Kidney (tissue), 14 donors: Measurements from ENCODE around the gene TMEM97. TPM values are rescaled to one million over a fixed set of nuclear protein-coding genes. Genes with fewer than 3 reads are reported as not detected.
"Not testable (repeated sequence)": the region's sequence is repeated elsewhere in the genome, so short reads cannot be mapped to it uniquely, and the experiment has no call there.

ENCODE experiments used
- DNase-seq, 5 donors: peaks; one replicate each; pipeline ENCODE4 v3.0.0-alpha.2; 2013 to 2020
- FAIRE-seq: peaks from 2 replicates; lab custom pipeline; 2012; peaks lifted over from hg19 to GRCh38; lab: Jason Lieb, UNC
- H3K27ac ChIP-seq, 2 donors: one replicate each; pipeline ENCODE4 v1.7.0; 2013; ENCODE audit warnings: low read depth in 2 of 2, low read length in 2 of 2, inconsistent platforms in 1 of 2
- H3K27me3 ChIP-seq: one replicate; pipeline ENCODE4 v1.7.1; 2013; ENCODE audit warnings: low read length, inconsistent platforms; ENCODE audit not compliant: control insufficient read depth, insufficient read depth
- H3K36me3 ChIP-seq, 3 donors: one replicate each; pipeline versions ENCODE4 v1.7.0 to v1.7.1; 2013; ENCODE audit warnings: low read length in 3 of 3, control low read depth in 1 of 3, inconsistent platforms in 1 of 3; ENCODE audit not compliant: insufficient read depth in 3 of 3, control insufficient read depth in 2 of 3
- H3K4me1 ChIP-seq, 3 donors: one replicate each; pipeline versions ENCODE4 v1.7.0 to v1.7.1; 2013; ENCODE audit warnings: low read length in 3 of 3, inconsistent platforms in 1 of 3, low read depth in 1 of 3; ENCODE audit not compliant: control insufficient read depth in 2 of 3, insufficient read depth in 2 of 3
- H3K4me3 ChIP-seq, 3 donors: one replicate each; pipeline versions ENCODE4 v1.7.0 to v1.8.1; 2013; ENCODE audit warnings: low read length in 3 of 3, control low read depth in 1 of 3, inconsistent platforms in 1 of 3
- H3K9ac ChIP-seq, 3 donors: one replicate each; pipeline versions ENCODE4 v1.7.0 to v1.7.1; 2013; ENCODE audit warnings: low read length in 3 of 3, control low read depth in 1 of 3, inconsistent platforms in 1 of 3
- H3K9me3 ChIP-seq, 3 donors: one replicate each; pipeline versions ENCODE4 v1.7.0 to v1.7.1; 2013; ENCODE audit warnings: low read length in 3 of 3, control low read depth in 1 of 3, inconsistent platforms in 1 of 3; ENCODE audit not compliant: control insufficient read depth in 2 of 3, insufficient read depth in 1 of 3
- intact Hi-C: fragments of 100-400 bp; cut with DNase I; formaldehyde crosslinking; loops from one replicate; pipeline ENCODE4 v1.11.1; 2022
- polyA plus RNA-seq: library from polyadenylated mRNA; stranded (reverse); fragments of 350-450 nt; fragmentation: Illumina TruSeq; extraction: RNeasy Lipid Tissue Mini Kit (QIAGEN cat#74804); gene quantifications from one replicate; pipeline ENCODE4 v1.2.3, GENCODE V29; 2014; ENCODE audit warnings: low read depth, low replicate concordance; ENCODE audit not compliant: insufficient read depth
- total RNA-seq: library from RNA; stranded (reverse); fragmentation: NEBNext Ultra II Directional; extraction: Animal tissue kit (Norgen Biotek cat#: 25700); gene quantifications from one replicate; pipeline ENCODE4 v1.2.1, GENCODE V29; 2021
- TF ChIP-seq, protein P1 (sequence below): IDR thresholded peaks from 3 replicates; pipeline ENCODE4 v1.5.1; 2012; ENCODE audit warnings: mild to moderate bottlenecking, moderate library complexity, borderline replicate concordance; ENCODE audit not compliant: insufficient read depth; ENCODE audit errors: extremely low read depth
- donor health status: control.
- donor health status: control.
- donor health status: control.
- donor health status: control.
- donor health status: control.
- donor health status: DM: yes; HTN: yes; CAD: no.
- donor health status: Normal renal cell carcinoma (clear cell type).

Gene TMEM97
- total and polyA plus RNA-seq, 2 donors from 2014 or later, result 10.2 to 11.6 TPM

DNA sequence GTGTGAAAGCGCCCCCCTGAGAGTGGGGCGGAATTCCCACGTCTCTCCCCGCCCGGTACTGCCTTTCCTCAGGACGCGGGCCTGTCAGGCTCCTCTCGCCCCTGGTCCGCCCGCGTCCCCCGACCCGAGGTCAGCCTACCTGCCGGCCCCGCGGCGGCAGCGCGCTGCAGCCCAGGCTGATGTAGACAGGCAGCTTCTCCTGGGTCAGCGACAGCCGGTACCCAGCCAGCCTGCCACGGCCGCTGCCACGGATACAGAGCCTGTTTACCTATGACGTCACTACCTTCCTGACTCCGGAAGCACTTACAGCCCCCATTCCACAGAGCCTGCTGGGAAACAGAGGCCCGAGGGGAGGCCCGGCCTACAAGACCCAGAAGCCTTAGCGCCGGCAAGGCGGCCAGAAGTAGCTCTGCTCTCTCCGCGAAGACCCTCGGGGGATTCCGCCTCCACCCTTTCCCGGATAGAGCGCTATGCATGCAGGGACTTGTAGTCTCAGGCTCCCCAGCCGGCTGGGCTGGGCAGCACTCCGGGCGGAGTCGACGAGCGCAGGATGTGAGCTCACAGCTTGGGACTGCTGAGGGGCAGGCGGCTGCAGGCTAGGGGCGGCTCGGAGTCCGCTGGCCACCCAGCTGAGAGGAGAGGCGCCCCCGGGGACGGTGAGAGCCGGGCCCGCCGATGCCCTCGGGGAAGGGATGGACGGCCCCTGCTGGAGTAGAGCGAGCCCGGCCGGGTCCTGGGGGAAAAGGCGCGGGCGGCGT, 16.4 kb downstream of the TMEM97 start, which contains the start of the genes IFT20 and TNFAIP1:
Gene IFT20, minus strand, starts transcription at position 272 of the 758 bp plus-strand sequence. CDS start 3,487 bp downstream, outside the sequence.
Gene TNFAIP1, plus strand, starts transcription at position 561 of the 758 bp plus-strand sequence. CDS start 3,761 bp downstream, outside the sequence.
- Histone ChIP-seq H3K9ac (peak within 1 kb of the TSS; percentile 89 to 97 (median 97)), H3K36me3 (peaks cover 0 to 16% (median 11%) of the 10 kb centered on the region in 3 donors), H3K27ac (peak within 1 kb of the TSS; percentile 94 to 97), H3K4me1 (peaks cover 6 to 19% (median 13%) of the 10 kb centered on the region in 3 donors), H3K27me3 (no peaks in the 10 kb centered on the region), H3K9me3 (no peaks in the 10 kb centered on the region), H3K4me3 (peak within 1 kb of the TSS; percentile 89 to 96 (median 96))
- TF ChIP-seq, protein P1, sequence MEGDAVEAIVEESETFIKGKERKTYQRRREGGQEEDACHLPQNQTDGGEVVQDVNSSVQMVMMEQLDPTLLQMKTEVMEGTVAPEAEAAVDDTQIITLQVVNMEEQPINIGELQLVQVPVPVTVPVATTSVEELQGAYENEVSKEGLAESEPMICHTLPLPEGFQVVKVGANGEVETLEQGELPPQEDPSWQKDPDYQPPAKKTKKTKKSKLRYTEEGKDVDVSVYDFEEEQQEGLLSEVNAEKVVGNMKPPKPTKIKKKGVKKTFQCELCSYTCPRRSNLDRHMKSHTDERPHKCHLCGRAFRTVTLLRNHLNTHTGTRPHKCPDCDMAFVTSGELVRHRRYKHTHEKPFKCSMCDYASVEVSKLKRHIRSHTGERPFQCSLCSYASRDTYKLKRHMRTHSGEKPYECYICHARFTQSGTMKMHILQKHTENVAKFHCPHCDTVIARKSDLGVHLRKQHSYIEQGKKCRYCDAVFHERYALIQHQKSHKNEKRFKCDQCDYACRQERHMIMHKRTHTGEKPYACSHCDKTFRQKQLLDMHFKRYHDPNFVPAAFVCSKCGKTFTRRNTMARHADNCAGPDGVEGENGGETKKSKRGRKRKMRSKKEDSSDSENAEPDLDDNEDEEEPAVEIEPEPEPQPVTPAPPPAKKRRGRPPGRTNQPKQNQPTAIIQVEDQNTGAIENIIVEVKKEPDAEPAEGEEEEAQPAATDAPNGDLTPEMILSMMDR, result no peak
- peak; percentile 100 for DNase-seq
- peak; percentile 94 for FAIRE-seq
- intact Hi-C loops, result no loop called here

DNA sequence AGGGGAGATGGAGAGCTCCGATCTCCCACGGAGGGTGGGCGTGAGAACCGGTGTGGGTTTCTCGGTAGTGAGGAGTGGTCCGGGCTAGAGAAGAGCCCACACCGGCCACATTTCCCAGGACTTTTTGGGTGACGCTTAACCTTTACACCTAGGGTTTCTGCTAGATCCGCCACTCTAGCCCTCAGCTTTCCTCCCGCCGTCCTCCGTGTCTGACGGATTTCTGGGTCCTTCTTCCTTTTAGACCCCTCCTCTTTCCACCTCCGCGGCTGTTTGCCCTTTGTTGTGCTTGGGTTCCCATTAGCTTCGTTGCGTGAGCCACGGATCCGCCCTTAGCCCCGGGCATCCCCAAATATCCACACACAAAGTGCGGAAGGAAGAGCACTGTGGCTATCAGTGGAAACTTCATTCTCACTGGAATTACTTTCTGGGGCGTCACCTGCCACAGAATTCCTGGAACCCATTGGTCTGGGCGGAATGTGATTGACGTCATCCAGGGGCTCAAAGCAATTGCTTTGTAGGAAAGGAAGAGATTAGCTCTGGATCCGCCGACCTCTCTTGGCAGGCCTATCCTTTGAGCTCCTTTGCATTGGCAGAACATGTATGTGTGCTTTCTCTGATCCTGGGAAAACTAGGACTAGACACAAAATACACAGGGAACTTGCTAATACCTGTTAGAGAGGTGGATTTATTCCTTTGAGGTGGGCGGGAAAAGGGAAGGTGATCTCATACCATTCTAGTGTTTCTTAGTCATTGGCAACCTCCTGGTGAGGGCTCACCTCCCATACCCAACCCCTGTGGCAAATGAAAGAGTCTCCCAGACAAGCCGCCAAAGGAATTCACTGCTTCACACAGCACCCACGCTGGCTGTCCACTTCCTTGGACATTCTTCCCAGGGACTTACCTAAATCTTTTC, 17.2 kb downstream of the TMEM97 start:
- H3K27me3 ChIP-seq, result no peaks in the 10 kb centered on the region
- H3K9ac ChIP-seq, result peak overlapping the region; percentile 89 to 97 (median 97)
- DNase-seq, result peak; percentile 85 to 94 (median 88)
- TF ChIP-seq, protein P1, result no peak
- H3K9me3 ChIP-seq, result no peaks in the 10 kb centered on the region
- peaks cover 0 to 15% (median 9%) of the 10 kb centered on the region in 3 donors for H3K36me3 ChIP-seq
- peak overlapping the region; percentile 94 to 97 for H3K27ac ChIP-seq
- H3K4me3 ChIP-seq, result peak overlapping the region; percentile 89 to 96 (median 96)
- intact Hi-C loops, result no loop called here
- peaks cover 6 to 19% (median 13%) of the 10 kb centered on the region in 3 donors for H3K4me1 ChIP-seq
- no peak for FAIRE-seq

DNA sequence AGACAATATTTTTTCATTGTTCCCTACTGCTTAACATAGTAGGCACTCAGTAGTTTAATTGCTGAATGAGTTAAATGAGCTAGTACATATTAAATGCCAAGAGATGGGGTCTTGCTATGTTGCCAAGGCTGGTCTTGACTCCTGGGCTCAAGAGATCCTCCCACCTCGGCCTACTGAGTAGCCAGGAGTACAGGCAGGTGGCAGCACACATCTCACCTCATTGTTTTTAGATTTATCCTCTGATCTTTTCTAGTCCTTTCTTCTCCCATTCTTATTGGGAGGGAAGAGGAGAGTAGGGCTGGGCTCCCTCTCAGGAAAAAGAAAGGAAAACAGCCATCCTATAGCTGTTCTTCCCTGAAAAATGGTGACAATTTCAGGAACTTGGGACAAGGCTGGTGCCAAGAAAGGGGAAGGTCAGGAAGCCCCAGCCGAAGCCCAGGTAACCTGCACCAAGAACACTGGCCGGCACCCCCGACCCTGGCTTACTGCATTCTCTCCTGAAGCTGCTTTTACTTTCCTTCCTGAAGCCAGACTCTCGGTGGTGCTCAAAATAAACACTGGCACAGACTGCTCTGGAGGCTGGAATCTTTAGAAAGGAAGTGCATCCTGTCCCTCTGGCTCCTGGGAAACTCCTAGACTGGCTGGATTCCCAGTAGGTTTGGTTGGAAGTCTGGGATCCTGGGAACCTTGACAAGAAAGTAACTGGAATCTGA, 19.2 kb downstream of the TMEM97 start:
- FAIRE-seq (no peak), DNase-seq (peak in 1 of 5 donors; percentile 47)
- Histone ChIP-seq H3K4me1 (peaks cover 6 to 19% (median 13%) of the 10 kb centered on the region in 3 donors), H3K27me3 (no peaks in the 10 kb centered on the region), H3K9me3 (no peaks in the 10 kb centered on the region), H3K9ac (no peak overlapping the region), H3K27ac (peak overlapping the region; percentile 16 to 56), H3K36me3 (peaks cover 3 to 29% (median 18%) of the 10 kb centered on the region in 3 donors), H3K4me3 (no peak overlapping the region)
- TF ChIP-seq, protein P1, result peak; percentile 7
- intact Hi-C loops, result no loop called here

DNA sequence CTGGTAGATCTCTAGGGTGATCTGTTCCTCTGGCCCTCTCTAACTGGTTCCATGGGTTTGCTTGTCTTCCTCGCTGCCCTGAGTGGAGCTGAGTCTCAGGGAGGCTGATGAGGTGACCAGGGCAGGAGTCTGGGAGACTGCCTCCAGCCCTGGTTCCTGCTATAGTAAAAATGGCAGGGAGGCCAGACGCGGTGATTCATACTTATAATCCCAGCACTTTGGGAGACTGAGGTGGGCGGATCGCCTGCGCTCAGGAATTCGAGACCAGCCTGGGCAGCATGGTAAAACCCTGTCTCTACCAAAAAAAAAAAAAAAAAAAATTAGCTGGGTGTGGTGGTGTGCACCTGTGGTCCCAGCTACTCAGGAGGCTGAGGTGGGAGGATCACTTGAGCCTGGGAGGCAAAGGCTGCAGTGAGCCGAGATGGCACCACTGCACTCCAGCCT, 19.8 kb downstream of the TMEM97 start:
- Histone ChIP-seq H3K4me1 (peaks cover 6 to 17% (median 13%) of the 10 kb centered on the region in 3 donors), H3K36me3 (peaks cover 3 to 30% (median 22%) of the 10 kb centered on the region in 3 donors)
- H3K27me3 ChIP-seq, H3K27ac ChIP-seq, H3K4me3 ChIP-seq, H3K9me3 ChIP-seq, FAIRE-seq, H3K9ac ChIP-seq, intact Hi-C loops: not testable (repeated sequence)
- peak in 1 of 5 donors; percentile 41 for DNase-seq
